Activated CD4-positive, alpha-beta T cell treated with anti-CD3 and anti-CD28 coated beads for 4 hours (primary cell): ENCODE measurements around the gene JARID2.

Experiments used
- DNase-seq, 2 donors: peaks; one replicate each; pipeline ENCODE4 v3.0.0-alpha.2; 2020

JARID2 gene

GRCh38 chr6:15556711-15557110 is 310.8 kb downstream of the JARID2 start:
- no peak for DNase-seq

DNA sequence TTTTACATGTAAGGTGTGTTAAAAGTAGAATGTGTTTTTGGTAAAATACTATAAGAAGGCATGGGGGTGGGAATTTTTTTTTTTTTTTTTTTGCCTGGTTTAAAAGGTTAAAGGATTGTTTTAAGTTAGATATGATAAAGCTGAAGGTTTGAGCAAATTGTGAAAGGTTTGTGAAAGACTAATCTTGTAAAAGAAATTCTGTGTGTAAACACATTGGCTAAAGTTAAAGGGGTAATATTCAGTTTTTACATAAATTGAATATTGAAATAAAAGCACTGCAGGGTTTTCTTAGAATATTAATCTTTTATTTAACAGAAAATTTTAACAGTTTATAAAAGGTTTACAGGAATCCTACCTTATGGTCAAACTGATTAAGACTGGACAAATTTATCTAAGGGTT is 311.3 kb downstream of the JARID2 start:
- no peak for DNase-seq

DNA sequence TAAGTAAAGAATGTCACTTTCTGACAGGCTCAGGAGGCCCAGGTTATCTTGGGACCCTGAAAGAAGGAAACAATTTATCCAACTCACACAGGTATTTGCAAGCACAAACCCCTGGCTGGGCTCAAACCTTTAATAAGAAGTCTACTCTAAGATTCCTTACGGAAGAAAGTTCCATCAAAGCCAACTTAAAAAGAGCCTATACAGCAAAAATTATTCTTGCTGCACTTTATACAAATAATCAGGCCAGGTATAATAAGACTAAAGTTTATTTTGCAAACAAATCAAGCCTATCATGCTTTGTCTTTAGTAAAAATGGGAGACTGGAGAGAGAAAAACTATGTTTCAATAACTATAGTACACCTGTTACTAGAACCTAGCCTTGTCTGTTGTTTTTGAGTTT is 314.8 kb downstream of the JARID2 start:
- no peak for DNase-seq

- DNase-seq, result no peak
Measured at GRCh38 chr6:15561447-15562199, 315.8 kb downstream of the JARID2 start.

DNA sequence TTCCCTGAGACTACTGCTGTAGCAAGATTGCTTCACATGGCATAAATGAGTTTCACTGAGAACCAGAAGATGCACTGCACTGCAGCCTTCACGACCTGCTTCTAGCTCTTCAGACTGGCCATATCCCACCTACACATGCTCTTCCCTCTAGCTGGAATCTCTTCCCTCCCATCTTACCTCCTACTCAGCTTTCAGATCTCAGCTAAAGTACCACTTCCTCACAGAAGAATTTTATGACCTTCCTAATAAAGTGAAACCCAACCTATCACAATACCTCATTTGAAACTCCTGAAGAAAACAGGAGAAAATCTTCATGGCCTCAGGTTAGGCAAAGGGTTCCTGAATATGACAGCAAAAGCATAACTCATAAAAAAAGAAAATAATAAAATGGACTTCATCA is 317.1 kb downstream of the JARID2 start:
- no peak for DNase-seq

- DNase-seq, result no peak
Measured at GRCh38 chr6:15569035-15569995, 323.4 kb downstream of the JARID2 start.

- no peak for DNase-seq
Measured at GRCh38 chr6:15570171-15570570, 324.3 kb downstream of the JARID2 start.
